Measurements from ENCODE around the gene SLC7A6OS.

SLC7A6OS gene

GRCh38 chr16:68310774-68311511 is at the start of gene SLC7A6OS, which contains the start of gene PRMT7:
Gene SLC7A6OS (minus strand): TSS chr16:68310946. CDS start chr16:68310926, 20 bp downstream.
Gene PRMT7 (plus strand): TSS chr16:68311019. CDS start chr16:68315980, 4,961 bp downstream.
- peak; percentile 70 for DNase-seq (ENCODE audit: low read depth)

DNA sequence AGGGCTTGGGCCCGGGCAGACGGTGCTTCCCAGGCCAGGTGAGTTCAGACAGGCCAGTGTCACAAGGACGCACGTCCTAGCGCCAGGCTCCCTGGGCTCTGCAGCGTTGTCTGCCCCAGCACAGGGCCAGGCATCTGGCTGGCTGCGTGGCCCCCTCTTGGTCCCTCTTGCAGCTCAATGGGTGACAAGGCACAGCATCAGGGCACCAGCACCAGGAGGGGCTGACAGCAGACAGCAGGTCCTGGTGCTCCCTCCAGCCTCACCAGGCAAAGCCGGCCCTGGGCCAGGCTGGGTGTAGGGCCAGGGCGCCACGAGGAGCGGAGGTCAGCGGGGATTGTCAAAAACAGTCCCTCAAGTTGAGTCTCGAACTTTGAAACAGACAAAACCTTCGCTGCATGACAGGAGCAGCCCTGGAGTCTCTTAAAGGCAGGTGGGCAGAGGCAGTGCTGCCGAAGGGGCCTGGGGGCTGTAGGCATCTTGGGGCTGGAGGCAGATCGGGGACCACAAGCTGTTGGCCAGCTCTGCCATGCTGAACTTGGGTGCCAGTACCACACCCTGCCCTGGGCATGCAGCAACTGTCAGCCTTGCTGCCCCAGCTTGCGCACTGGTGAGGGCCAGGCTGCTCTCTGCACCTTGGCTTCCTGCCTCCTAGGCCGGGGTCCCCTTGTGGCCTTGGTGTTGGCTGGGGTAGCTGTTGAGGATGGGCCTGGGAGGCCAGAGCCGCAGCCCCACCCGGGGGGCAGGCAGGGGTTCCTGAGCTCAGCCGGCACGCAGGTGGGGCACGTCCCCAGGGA is 48.8 kb upstream of the SLC7A6OS start:
- DNase-seq (ENCODE audit: low read depth): no peak

DNA sequence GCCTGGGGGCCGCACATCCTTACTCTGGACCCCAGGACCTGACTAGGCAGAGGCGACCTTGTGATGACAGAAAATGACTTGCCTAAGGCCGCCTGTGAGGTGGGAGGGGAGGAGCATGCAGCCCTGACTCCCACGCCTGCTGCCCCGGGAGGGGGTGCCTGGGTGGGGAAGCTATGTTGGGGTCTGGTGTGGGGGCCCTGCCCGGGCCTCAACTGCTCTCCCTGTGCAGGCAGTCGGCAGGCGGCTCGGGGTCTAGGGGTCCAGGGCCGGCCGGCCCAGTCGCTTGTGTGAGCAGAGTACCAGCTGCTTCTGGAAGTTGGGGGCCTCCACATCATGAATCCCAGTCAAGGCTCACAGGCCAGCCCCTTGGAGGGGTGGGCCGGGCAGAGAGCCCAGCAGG is 48.2 kb upstream of the SLC7A6OS start:
- no peak for DNase-seq (ENCODE audit: low read depth)

- DNase-seq (ENCODE audit: low read depth): no peak
Observed at GRCh38 chr16:68357923-68358322, 47.2 kb upstream of the SLC7A6OS start.

DNA sequence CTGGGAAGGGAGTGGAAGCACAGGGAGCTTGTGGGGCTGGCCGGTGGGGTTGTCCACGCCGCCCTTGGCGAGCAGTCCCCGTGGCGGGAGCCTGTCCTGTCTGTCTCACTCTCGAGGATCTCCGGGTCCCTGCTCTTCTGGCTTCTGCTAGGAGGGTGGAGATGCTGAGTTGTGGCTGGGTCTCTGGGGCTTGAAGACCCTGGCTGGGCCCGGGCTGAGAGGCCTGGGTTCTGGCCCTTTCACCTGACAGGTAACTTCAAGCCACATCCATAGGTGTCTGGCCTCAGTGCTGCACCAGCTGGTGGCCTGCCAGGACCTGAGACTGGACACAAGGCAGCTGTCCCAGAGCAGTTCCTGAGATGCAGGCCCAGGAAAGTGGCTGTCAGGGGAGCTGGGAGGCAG is 46.8 kb upstream of the SLC7A6OS start:
- DNase-seq (ENCODE audit: low read depth): no peak

GRCh38 chr16:68356919-68357286 is 46.2 kb upstream of the SLC7A6OS start:
- DNase-seq (ENCODE audit: low read depth): no peak

- no peak for DNase-seq (ENCODE audit: low read depth)
Observed at GRCh38 chr16:68356249-68356918, 45.6 kb upstream of the SLC7A6OS start.

DNA sequence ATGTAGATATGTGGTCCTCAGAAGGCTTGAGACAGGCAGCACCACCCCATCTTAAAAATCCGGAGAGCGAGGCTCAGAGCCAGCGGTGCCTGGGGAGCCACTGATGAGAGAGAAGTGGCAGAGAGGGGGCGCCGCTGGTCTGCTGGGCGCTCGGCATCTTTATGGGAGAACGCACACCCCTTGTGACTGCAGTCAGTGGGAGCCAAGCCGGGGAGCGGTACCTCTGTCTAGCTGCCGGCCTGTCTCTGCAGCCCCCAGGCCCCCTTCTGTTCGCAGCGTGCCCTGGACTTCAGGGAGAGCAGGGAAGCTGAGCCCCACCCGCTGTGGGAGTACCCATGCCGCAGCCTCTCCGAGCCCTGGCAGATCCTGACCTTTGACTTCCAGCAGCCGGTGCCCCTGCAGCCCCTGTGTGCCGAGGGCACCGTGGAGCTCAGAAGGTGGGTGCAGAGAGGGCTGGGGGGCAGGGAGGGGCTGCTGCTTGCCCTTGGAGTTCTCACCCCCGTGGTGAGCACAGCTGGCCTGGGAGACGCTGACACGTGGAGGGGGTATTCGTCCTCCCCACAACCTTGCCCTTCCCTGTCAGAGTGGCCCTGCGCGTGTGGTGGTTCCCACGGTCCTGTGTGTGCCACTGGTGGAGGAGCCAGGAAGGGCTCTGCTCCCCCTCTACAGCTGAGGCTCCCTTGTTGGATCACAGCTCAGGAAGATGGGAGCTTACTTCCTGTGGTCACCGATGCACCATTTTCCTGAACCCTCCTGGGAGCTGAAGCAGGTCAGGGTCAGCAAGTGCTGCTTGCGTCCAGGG is 44.9 kb upstream of the SLC7A6OS start:
- no peak for DNase-seq (ENCODE audit: low read depth)

DNA sequence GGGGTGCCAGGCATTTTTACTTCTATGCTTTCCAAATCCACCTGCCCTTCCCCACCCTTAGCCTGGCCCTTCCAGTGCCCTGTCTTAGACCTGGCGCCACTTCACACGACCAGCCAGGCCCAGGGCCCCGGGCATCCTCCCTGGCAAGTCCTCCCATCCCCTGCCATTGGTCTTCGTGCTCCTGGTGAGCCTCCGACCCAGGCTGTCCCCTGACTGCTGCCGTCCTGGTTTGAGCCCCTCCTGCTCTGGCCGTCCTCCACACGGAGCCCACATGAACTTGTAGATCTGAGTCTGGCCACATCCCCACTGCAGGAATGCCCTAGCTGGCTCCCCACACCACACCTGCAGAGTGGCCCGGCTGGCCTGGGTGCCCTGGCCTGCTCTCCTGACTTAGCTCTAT is 44.1 kb upstream of the SLC7A6OS start:
- no peak for DNase-seq (ENCODE audit: low read depth)

- DNase-seq (ENCODE audit: low read depth): no peak
Observed at GRCh38 chr16:68353366-68353765, 42.6 kb upstream of the SLC7A6OS start.

DNA sequence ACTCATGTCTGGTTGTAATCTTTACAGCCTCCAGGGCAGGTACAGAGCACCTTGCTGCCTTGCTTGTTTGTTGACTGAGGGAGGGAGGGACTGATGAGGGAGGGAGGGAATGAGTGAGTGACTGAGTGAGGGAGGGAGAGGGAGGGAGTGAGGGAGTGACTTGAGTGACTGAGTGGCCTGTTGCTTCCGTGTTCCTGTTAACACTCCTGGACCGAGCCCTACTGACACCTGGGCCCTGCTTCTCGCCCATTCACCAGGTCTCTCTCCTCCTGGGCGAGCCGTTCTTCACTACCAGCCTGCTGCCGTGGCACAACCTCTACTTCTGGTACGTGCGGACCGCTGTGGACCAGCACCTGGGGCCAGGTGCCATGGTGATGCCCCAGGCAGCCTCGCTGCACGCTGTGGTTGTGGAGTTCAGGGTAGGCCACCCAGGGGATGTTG is 41.3 kb upstream of the SLC7A6OS start:
- DNase-seq (ENCODE audit: low read depth): no peak

DNA sequence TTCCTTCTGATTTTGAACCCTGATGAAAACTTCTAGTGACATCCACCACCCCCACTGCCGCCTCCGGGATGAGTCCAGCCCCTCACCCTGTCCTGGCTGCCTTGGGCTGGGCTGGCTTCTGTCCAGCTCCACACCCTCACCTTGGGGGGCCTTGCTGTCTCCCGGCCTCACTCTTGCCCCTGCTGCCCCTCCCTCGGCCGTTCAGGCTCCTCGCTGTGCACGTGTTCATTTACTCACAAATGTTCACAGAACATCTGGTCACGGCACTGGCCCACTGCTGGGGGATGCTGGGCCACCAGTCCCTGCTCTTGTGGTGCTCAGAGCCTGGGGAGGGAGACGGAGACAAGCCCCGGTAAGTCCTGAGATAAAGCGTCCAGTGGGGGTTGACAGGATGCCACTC is 40.7 kb upstream of the SLC7A6OS start:
- no peak for DNase-seq (ENCODE audit: low read depth)

DNA sequence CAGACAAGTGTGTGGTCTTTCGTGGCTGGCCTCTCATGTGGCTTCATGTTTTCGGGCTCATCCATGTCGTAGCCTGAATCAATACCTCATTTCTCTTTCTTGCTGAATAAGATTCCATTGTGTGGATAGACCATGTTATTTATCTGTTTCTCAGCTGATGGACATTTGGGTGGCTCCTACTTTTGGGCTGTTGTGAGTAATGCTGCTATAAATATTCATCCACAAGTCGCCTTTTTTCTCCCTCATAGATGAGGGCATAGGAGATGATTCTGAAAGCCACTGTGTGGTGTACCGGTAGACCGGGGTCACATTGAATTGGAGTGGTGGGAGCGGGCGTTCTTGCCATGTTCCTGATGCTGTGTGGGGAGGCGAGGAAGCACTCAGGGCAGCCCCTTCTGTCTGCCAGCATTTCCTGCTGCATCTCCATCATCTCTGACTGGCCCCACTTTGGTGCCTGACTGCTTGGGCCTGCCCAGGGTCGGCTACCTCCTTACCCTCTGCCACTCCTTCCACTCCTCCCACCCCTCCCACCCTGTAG is 40.1 kb upstream of the SLC7A6OS start:
- no peak for DNase-seq (ENCODE audit: low read depth)

DNA sequence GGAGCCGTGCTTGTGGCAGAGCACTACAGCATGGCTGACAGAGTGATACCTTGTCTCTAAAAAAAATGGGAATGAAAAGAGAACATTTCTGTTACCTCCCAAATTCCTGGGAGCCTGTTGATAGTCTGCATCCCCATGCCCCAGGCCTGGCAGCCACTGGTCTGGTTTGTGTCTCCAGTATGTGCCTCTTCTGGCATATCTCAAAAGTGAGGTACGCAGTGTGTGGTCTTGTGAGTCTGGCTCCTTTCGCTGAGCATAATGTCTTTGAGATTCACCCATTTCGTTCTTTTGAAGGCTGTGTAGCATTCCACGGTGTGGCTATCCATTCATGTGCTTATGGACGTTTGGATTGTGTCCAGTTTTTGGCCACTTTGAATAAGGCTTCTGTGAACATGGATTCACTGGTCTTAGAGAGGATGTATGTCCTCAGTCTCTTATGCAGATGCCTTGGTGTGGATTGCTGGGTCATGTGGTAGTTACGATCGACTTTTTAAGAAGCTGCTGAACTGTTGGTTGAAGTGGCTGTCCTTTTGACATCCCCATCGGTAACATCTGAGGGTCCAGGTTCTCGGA is 39.2 kb upstream of the SLC7A6OS start:
- DNase-seq (ENCODE audit: low read depth): no peak

DNA sequence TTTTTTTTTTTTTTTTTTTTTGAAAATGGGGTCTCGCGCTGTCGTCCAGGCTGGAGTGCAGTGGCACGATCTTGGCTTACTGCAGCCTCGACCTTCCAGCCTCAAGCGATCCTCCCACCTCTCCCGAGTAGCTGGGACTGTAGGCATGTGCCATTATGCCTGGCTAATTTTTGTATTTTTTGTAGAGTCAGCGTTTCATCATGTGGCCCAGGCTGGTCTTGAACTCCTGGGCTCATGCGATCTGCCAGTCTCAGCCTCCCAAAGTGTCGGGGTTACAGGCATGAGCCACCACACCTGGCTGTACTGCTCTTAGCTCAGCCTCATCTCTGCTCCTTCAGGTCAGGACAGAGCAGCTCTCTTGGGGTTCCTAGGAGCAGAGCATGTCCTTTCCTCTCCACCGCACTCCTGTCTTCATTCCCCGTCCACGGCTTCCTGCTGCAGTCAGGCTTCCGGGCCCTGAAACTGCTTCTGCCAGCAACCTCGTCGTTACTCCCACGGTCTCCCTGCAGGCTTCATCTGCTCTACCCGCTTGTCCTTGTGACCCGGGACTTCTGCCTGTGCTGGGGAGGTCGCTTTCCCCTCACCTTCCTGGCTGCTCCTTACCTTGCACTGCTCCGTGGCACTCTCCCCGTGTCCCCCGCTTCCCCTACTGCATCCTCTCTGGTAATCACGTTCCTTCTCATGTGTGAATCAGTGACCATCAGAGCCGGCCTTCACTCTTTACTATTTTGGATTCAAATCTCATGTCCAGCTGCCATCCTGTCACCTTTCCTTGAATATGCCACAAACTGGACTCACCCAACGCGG is 38.1 kb upstream of the SLC7A6OS start:
- DNase-seq (ENCODE audit: low read depth): no peak

- no peak for DNase-seq (ENCODE audit: low read depth)
Observed at GRCh38 chr16:68347605-68348004, 36.9 kb upstream of the SLC7A6OS start.

- DNase-seq (ENCODE audit: low read depth): no peak
Observed at GRCh38 chr16:68346892-68347480, 36.2 kb upstream of the SLC7A6OS start.

DNA sequence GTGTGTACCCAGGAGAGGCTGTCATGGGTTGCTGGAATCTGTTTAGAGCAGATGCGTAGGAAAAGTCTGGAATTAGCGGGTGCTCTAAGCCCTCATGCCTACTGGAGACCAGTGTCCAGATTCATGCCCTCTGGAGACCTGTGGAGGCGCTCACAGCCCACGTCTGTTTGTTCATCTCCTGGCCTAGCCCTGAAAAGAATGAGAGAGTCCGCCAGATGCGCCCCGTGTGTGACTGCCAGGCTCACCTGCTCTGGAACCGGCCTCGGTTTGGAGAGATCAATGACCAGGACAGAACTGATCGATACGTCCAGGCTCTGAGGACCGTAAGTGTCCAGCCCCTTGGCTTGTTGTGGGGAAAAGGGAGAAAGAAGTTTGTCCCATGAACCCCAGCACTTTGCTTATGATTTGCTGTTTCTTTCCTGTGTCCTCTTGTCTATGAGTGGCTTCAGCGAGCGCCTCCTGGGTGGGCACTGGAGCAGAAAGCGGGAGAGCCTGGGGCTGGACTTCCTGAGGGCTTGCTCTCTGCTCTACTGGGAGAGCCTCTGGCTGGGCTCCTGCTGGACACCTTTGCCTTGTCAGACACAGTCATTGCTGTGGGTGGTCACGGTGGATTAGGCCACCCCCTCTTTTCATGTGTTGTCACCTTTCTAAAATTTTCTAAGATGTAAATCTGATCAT is 35.4 kb upstream of the SLC7A6OS start:
- DNase-seq (ENCODE audit: low read depth): no peak

DNA sequence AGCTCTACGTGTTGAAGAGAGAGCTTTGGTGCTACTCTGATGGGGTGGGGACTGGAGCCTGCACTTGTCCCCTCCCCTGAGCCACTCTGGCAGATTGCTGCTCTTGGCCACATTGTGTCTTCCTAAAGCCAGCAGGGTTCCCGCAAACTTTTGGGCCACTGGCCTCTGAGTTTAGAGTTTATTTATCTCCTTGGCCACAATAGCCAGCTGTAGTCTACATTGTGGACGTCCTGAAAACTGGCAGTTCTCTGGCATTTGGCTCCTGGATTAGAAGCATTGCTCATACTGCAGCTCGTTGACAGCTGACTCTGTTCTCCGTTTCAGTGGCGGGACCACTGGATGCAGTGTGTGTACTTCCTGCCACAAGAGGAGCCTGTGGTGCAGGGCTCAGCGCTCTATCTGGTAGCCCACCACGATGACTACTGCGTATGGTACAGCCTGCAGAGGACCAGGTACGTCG is 34.6 kb upstream of the SLC7A6OS start:
- no peak for DNase-seq (ENCODE audit: low read depth)
